Stimulated activated CD4-positive, alpha-beta T cell treated with anti-CD3 and anti-CD28 coated beads, Interleukin-12 subunit alpha, Interleukin-12 subunit beta, amount 100 ng/mL, for 4 hours (primary cell): Measurements from ENCODE around the gene ERO1A.
"Not testable (repeated sequence)": the region's sequence is repeated elsewhere in the genome, so short reads cannot be mapped to it uniquely, and the experiment has no call there.

ENCODE experiments used
- DNase-seq: peaks from one replicate; pipeline ENCODE4 v3.0.0-alpha.2; 2020

The ERO1A gene, protein sequence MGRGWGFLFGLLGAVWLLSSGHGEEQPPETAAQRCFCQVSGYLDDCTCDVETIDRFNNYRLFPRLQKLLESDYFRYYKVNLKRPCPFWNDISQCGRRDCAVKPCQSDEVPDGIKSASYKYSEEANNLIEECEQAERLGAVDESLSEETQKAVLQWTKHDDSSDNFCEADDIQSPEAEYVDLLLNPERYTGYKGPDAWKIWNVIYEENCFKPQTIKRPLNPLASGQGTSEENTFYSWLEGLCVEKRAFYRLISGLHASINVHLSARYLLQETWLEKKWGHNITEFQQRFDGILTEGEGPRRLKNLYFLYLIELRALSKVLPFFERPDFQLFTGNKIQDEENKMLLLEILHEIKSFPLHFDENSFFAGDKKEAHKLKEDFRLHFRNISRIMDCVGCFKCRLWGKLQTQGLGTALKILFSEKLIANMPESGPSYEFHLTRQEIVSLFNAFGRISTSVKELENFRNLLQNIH

DNA sequence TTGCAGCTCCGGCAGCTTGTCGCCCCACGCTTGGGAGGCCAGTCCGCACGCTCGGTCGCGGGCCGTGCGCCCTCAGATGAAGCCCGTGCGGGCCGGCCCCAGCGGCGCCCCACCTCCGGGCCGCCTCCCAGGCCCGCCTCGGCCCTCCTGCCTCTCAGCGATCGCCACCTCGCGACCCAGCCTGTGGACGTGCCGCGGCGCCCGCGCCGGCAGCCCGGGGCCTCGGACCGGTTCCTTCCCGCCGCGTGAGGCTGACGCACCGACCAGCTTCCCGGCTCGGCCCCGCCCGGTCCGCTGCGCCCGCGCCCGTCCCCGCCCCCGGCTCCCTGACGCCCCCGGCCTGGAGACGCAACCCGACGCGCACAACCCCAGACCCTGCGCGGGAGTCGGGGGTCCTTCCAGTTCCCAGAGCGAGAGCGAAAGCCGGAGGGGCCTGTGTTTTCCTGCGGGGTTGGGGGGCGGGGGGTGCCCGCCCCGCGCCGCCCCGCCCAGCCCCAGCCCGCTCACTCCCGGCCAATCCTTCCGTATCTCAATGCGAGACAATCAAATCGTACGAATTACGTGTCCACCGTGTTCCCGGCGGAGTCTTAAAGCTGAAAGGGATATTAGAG lies at the start of gene ERO1A:
TSS of gene ERO1A (minus strand) at position 78 of the 611 bp plus-strand sequence. CDS start at position 1, 77 bp downstream.
- DNase-seq: peak; percentile 60

DNA sequence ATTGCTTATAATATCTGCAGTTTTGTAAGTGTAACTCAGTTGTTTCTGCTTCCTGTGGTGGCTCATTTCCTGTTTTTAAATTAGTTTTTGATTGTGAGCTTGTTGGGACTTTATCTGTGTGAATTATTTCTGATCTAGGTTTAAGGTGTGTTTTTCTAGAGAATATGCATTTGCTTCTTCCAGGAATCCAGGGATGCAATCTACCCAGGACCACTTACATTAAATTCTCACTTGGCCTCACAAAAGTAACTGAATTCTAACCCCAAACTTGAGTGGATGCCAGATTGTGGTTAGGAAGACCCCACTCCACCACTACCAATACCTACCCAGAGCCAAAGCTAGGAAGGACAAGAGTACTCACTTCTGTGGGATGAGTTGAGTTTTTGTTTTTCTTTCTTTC lies 46.5 kb upstream of the ERO1A start:
- no peak for DNase-seq

DNA sequence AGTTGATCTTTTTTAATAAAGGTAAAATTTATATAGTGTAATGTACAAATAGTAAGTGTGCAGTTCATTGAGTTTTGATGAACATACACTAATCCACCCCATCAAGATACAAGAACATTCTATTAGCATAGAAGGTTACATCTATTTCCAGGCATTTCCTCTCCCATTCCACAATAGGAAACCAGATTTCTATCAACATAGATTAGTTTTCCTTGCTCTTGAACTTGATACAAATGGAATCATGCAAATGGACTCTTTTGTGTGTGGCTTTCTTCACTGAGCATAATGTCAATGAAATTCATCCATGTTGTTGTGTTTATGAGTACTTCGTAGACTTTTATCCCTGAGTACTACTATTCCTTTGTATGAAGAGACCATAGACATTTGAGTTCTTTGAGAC lies 45.4 kb upstream of the ERO1A start:
- DNase-seq: no peak

DNA sequence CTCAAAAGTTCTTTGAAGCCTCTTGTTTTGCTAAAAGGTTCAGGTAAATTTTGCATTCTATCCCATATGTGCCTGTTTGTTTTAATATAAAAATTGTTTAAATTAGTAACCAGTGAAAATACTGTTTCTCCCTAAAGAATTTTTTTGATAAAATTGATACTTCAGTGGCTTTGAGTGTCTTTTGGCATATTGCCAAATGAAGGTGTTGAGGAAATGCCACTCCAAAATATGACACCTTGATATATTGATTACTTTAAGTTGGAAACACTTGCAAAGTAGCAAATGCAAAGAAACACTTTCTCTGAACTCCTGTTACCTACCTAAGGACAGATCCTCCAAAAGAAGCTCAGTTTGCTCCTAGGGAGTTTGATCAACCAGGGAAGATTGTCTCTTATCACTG lies 43.1 kb upstream of the ERO1A start:
- no peak for DNase-seq

DNA sequence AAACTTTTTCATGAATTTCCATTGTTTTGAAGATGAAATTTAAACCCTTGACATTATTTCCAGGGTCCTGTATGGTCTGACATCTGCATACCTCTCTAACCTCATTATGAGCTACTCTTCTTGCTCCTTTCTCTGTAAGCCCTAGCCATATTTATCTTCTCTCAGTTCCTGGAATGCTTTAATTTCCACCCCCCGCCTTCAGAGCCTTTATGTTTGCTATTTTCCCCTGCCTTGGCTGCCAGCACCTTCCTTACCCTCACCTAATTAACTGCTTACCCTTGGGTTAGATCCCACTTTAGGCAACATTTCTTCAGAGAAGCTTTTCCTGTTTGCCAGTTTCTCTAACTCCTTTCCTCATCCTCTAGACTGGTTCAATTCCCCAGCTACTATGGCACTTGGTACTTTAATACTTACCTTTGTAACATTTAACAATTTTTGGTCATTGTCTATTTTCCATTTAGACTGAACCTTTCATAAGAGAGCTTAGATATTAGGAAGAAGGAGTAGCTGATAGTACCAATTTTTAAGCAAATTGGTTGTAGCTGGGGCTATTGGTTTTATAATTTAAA lies 40.6 kb upstream of the ERO1A start:
- DNase-seq: no peak

DNA sequence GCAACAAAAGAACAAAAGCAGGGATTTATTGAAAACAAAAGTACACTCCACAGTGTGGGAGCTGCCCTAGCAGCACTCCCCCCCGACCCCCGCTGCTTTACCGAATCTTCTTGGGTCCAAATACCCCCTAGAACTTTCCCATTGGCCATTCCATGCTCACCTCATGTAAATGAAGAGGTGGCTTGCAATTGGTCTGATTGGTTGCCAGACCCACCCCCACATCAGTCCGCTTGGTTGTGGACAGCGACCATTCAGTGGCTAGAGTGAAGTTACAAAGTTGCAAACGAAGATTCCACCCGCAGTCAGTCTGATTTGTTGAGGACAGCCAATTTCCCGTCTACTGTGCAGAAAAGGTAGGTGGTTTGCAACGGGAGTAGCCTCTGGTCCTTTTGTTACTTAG lies 38.5 kb upstream of the ERO1A start:
- DNase-seq: no peak

DNA sequence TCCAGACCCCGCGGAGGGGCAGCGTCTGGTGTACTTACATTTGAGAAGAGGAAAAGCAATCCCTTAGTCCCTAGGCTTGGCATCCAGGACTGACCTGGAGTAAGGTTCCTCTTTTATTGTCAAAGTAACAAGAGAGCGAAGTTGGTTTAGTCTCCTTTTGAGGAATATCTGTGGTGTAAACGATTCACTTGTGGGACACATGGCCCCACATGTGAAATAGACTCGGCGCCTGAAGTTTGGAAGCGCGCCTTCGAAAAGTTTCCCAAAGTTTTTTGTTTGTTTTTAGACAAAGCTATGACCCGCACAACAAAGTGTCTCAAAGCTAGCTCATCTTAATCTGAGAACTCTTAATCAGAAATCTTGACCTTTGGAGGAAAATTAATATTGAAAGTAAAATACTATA lies 35.4 kb upstream of the ERO1A start:
- no peak for DNase-seq

DNA sequence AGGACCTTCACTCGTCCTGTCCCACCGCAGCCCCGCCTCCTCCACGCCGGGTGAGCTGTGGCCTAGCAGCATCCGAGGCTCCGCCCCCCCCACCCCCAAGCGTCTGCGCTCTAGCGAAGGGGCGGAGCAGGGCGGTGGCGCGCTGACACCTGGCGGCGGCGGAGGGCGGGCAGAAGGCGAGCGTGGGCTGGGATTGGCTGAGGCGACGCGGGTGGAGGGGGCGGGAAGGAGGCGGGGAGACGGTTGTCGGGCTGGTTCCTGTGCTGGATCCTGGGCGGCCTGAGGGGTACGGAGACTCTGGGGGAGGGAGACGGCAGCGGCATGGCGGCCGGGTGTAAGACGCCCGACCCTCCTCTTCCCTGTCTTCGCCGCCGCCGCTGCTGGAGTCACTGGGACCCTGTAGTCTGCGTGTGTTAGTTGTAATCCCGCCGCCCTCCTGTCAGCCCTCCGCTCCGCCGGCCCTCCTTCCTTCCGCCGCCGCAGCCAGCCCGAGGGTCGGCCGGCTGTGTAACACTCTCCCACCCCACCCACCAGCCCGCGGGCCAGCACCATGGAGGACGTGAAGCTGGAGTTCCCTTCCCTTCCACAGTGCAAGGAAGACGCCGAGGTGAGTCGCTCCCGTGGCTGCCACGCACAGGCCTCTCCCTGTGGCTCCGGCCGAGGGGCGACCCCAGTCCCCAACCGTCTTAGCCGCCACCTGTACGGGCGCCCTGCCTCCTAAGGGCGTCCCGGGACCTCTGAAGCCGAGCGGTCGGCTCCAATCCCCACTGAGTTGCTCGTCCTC lies 34.8 kb upstream of the ERO1A start, which contains the start of gene STYX:
TSS of gene STYX (plus strand) at position 242 of the 784 bp plus-strand sequence. CDS start at position 551, 309 bp downstream.
- DNase-seq: peak; percentile 99

DNA sequence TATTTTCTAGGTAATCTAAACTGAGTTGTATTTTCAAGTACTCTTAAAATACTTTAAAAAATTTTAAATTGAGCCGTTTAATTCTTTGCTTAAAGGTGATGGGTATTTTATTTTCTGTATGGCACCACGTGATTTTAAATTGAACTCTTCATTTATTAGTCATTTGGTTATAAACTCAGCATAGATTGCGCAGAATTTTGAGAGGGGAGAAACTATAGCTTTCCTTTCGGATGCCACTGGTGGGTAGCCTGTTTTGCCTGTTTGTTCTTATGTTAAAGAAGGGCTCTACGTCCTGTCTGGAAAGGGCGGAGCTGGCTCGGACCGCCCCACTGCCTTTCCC lies 34.2 kb upstream of the ERO1A start:
- DNase-seq: no peak

DNA sequence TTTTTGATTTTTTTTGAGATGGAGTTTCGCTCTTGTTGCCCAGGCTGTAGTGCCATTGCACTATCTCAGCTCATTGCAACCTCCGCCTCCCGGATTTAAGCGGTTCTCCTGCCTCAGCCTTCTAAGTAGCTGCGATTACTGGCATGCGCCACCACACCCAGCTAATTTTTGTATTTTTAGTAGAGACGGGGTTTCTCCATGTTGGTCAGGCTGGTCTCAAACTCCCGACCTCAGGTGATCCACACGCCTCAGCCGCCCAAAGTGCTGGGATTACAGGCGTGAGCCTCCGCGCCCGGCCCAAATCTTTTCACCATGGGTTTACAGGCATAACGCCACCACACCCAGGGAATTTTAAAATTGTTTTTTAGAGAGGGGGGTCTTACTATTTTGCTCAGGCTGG lies 33.7 kb upstream of the ERO1A start:
- not testable (repeated sequence) for DNase-seq

DNA sequence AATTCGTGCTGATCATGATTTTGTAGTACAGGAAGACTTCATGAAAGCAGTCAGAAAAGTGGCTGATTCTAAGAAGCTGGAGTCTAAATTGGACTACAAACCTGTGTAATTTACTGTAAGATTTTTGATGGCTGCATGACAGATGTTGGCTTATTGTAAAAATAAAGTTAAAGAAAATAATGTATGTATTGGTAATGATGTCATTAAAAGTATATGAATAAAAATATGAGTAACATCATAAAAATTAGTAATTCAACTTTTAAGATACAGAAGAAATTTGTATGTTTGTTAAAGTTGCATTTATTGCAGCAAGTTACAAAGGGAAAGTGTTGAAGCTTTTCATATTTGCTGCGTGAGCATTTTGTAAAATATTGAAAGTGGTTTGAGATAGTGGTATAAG lies 32.2 kb upstream of the ERO1A start:
- DNase-seq: not testable (repeated sequence)

DNA sequence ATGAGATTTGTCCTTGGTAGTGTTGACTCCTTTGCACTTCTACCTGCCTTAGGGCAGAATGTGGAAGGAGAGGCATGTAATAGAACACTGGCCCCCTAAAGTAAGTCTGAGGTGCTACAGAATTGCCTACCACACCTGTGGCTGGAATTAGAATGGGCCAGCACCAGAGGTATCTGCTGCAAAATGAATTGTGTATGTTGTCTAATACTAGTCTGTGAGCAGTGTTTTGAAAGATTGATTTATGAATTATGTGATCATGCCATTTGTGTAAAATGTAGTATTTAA lies 28.9 kb upstream of the ERO1A start:
- no peak for DNase-seq

DNA sequence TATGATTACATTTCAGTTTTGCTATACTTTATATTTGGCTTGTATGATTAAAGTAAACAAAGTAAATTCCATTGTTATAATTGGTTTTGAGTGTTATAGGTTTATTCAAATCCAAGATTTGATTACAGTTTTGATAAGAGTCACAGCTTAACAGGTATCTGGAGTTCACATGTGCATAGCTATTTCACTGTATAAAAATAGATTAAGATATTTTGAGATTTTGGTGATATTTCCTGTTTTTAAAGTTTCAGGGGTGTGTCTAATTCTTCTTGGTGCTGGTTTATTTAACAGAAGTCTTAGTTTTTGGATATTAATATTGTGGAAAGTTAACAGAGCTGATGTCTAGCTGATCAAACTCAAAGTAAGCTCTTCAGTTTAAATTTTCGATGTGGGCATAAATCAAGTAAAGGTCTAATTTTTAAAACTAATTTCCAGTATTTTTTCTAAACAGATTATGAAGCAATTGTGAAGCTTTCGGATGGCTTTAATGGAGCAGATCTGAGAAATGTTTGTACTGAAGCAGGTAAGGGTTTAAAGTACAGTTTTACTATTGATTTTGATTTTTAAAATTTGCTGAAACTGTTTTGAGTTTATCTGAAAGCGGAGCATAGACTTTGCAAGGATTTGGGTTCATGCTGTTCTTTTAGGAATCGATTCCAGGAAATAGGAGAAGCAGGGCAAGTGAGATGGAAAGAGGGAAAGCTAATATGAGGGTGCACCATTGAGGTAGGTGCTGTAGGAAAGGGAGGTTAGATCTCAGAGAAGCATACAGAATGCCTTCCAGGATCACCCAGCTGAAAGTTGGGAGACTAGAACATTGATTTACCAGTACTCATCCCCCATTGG lies 28.4 kb upstream of the ERO1A start:
- DNase-seq: no peak

DNA sequence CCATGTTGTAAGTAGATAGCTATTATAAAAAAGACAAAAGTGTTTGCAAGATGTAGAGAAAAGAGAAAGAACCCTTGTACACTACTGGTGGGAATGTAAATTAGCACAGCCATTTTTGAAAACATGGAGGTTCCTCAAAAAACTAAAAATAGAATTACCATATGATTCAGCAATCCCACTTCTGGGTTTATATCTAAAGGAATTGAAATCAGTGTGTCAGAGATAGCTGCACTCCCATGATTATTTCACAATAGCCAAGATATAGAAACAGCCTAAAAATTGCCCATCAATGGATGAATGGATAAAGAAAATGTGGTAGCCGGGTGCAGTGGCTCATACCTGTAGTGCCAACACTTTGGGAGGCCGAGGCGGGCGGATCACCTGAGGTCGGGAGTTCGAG lies 20.8 kb upstream of the ERO1A start:
- no peak for DNase-seq

DNA sequence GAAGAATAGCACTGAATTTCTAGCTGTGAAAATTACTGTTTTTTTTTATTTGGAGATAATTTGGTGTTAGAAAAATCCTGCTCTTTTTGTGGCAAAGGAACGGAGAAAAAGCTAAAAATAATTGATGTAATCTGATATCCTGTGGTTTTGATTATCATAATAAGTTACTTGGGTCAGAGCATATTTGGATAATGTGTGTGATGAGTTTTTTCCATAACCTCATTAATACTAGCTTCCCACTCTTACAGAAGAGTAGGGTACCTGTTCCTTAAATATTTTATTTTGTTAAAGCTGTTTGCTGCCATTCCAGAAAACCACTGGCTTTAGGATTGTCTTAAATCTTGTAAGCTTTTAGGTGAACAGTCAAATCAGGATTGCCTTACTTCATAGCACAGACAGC lies 16.3 kb upstream of the ERO1A start:
- no peak for DNase-seq

DNA sequence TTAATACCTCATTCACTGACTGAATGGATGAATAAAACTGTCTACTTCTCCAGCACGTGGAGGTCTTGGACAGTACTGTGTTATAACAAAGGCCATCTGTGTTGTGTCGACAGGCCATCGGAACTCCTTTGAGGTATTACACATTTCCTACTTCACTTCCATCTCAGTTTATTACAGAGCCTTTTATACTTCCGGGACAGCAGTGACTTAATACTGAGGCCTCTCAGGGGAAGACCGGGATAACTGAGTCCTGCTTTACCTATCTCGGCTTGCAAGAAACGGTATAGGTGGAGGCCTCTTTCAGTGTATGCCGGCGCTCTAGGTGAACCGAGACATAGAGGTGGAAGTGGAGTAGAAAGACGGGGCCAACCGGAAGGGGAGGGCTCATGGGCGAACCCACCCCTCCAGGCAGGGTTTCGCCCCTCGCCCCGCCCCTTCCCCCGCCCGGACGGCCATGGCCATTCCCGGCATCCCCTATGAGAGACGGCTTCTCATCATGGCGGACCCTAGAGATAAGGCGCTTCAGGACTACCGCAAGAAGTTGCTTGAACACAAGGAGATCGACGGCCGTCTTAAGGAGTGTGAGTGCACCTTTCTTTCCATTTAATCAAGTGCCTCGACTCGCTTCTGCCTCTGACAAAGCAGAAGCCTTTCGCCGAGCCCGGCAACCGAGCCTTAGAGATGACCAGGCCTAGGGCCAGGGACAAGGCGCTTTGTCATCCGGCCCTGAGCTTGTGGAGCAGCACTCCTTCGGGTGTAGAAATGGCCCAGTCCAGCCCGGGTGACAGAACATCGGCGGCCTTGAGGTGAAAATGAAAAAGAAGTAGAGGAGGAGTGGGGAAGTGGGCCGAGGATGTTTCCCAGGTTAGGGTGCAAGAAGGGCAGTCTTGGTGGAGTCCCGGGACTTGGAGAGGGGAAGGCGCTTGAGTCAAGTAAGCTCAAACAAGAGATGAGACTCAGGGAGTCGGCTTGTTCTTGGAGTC lies 11.7 kb upstream of the ERO1A start, which contains the start of gene PSMC6:
TSS of gene PSMC6 (plus strand) at position 477 of the 983 bp plus-strand sequence. CDS start at position 497, 20 bp downstream.
- DNase-seq: peak; percentile 98

DNA sequence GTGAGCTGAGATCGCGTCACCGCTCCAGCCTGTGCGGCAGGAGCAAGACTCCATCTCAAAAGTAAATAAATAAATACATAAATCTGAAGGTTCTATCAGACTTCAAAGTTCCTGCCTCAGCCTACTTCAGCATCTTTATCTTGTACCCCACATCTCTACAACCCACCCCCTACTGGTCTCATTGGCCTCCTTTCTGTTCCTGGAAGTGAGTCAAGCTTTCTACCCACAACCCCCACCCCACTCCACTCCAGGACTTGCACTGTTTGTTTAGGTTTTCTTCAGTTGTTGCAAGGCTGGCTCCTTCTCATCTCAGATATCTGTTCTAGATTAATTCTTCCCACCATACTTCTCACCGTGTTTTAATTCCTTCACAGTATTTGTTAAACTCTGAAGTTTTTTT lies 10.9 kb upstream of the ERO1A start:
- DNase-seq: peak; percentile 19

DNA sequence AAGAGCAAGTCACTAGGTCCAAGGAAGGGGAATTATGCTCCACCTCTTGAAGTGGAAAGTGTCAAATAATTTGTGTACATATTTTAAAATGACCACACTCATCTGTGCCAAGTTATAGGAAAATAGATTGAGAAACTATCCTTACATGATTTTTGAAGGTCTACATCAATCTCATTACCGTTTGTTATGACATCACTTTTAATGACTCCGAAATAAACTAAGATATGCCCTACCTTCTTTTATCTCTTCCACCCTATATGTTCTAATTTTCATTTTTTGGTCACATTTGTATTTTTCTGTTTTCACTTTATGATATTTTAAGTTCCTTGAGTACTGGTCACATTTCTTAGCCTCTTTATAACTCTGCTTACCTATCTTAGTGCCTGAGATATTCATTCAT lies 8.3 kb upstream of the ERO1A start:
- no peak for DNase-seq

DNA sequence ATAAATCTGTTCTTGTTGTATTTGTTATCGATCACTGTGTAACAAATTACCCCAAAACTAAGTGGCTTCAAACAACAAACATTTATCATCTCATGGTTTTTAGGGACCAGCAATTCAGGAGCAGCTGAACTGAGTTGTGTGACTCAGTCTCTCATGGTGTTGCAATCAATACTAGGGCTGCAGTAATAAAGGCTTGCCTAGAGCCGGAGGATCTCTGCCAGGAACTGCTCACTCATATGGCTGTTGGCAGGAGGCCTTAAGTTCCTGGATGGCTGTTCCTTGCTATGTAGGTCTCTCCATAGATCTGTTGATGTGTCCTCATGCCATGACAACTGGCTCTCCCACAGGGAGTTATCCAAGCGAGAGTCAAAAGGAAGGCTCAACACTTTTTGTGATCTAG lies 7.9 kb upstream of the ERO1A start:
- DNase-seq: no peak

DNA sequence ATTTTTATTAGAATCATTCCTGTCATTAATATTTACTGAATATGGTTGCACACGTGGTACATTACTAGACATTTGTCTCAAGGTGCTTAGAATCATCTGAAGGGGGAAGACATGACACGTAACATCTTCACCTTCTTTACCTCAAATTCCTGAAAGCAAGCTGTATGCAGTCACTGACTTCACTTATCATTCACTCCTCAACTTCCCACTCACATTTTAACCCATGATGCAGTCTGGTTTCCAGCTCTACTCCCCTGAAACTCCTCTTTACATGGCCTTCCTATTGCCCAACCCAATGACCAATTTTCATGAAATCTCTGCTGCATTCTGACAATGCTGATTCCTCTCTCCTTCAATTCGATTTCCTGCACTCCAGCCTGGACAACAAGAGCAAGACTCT lies 5.9 kb upstream of the ERO1A start:
- DNase-seq: no peak

DNA sequence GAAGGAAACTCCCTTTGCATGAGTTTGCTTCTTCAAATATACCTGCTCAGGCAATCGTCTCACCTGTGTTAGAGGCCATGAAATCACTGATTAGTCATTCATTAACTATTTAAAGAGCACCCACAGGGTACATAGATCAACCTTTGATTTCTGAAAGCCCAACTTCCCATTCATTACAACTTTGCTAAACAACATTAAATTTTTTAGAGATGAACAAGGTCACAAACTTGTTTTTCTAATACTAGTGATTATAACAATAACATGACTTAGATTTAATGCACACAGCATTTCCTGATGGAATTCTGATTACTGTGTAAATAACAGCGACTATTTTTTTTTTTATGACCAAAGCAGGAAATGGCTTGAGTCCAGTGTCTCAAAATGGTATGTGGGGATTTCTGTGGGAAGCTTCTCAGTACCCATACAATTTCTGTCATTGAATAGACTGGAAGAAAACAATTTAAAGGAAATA lies 5.4 kb upstream of the ERO1A start:
- no peak for DNase-seq
